Tibial nerve (tissue), 4 donors: ENCODE results near the gene DOK6. TPM values are rescaled to one million over a fixed set of nuclear protein-coding genes. Genes with fewer than 3 reads are reported as not detected.

Experiments used
- DNase-seq, 2 donors: peaks; one replicate each; pipeline ENCODE4 v3.0.0-alpha.2; 2019; ENCODE audit warnings: low spot score in 2 of 2
- H3K27ac ChIP-seq, 4 donors: fragments of 200-600 bp; sonication (generic) in 3 of 4; one replicate each; pipeline ENCODE4 v1.5.1; 2017 to 2019; ENCODE audit warnings: mild to moderate bottlenecking in 1 of 4
- H3K27me3 ChIP-seq, 2 donors: fragments of 200-600 bp; sonication (generic) in 1 of 2; one replicate each; pipeline versions ENCODE4 v1.5.1 to v1.6.0; 2017 to 2019
- H3K36me3 ChIP-seq, 3 donors: fragments of 200-600 bp; sonication (generic); one replicate each; pipeline ENCODE4 v1.5.1; 2018 to 2019
- H3K4me1 ChIP-seq, 4 donors: fragments of 200-600 bp; sonication (generic) in 3 of 4; one replicate each; pipeline ENCODE4 v1.5.1; 2017 to 2019
- H3K4me3 ChIP-seq, 4 donors: fragments of 200-600 bp; sonication (generic) in 3 of 4; one replicate each; pipeline ENCODE4 v1.5.1; 2017 to 2019; ENCODE audit warnings: mild to moderate bottlenecking in 1 of 4, moderate library complexity in 1 of 4
- H3K9me3 ChIP-seq, 4 donors: fragments of 200-600 bp; sonication (generic) in 3 of 4; one replicate each; pipeline ENCODE4 v1.5.1; 2017 to 2019
- CTCF ChIP-seq, 5 experiments: fragments of 200-600 bp in 3 of 5; fragments of 450-650 bp in 2 of 5; sonication (generic) in 3 of 5; IDR thresholded peaks; one replicate each; pipeline ENCODE4 v1.5.1; 2016 to 2019; ENCODE audit warnings: antibody characterized with exemption in 5 of 5, mild to moderate bottlenecking in 3 of 5, moderate library complexity in 2 of 5
- EP300 ChIP-seq, 2 donors: sonication (generic); formaldehyde crosslinking; IDR thresholded peaks; one replicate each; pipeline ENCODE4 v1.6.1; 2017; ENCODE audit warnings: antibody characterized with exemption in 2 of 2, mild to moderate bottlenecking in 1 of 2
- POLR2A ChIP-seq, 2 donors: fragments of 450-650 bp; IDR thresholded peaks; one replicate each; pipeline ENCODE4 v1.6.1; 2017; ENCODE audit warnings: antibody characterized with exemption in 2 of 2, mild to moderate bottlenecking in 2 of 2, moderate library complexity in 2 of 2
- WGBS, 2 donors: methylation state at CpG; one replicate each; pipeline ENCODE4 v1.1.5; 2018; 5-methylcytosine and 5-hydroxymethylcytosine counted together
- total RNA-seq, 4 donors: library from RNA; depleted of rRNA; stranded (reverse); fragments of >200 nt; gene quantifications; one replicate each; pipeline ENCODE4 v1.1.0, GENCODE V29; 2016

The DOK6 gene
- total RNA-seq, 4 donors from 2014 or later: 4.0 to 28.6 (median 6.1) TPM

DNA sequence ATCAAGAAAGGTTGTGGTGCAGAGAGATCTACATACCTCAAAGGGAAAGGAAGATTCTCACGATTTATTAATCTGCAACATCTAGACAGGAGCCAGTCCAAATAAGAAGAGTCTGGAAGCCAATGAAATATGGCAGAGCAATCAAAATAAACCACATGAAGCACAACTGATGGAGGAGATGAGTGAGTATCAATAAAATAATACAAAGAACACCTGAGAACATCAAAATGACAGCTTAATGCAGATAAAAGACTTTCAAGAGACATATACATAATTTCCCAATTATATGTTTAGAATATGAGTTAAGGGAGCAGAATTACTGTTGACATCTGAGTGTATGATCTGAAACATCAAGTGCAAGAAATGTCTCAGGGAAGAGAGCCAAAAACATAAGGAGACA lies 12.5 kb upstream of the DOK6 start:
- no peak for DNase-seq
- Histone ChIP-seq H3K36me3 (no peaks in the 10 kb centered on the region), H3K9me3 (no peaks in the 10 kb centered on the region), H3K4me1 (peaks cover 0 to 7% (median 0%) of the 10 kb centered on the region in 4 donors), H3K27ac (no peak overlapping the region), H3K4me3 (no peak overlapping the region), H3K27me3 (no peaks in the 10 kb centered on the region)
- TF ChIP-seq EP300 (IDR thresholded peaks at IDR 0.05) (no peak), POLR2A (IDR thresholded peaks at IDR 0.05) (no peak), CTCF (IDR thresholded peaks at IDR 0.05) (no peak)
- WGBS, 2 donors: 83 to 94% methylated on average over 1 of the region's 1 CpG

- DNase-seq: no peak
- Histone ChIP-seq H3K4me1 (peaks cover 0 to 11% (median 0%) of the 10 kb centered on the region in 4 donors), H3K9me3 (no peaks in the 10 kb centered on the region), H3K27me3 (peaks cover 0 to 6% of the 10 kb centered on the region in 2 donors), H3K27ac (no peak overlapping the region), H3K36me3 (no peaks in the 10 kb centered on the region), H3K4me3 (no peak overlapping the region)
- TF ChIP-seq EP300 (IDR thresholded peaks at IDR 0.05) (no peak), POLR2A (IDR thresholded peaks at IDR 0.05) (no peak), CTCF (IDR thresholded peaks at IDR 0.05) (no peak)
- 89 to 96% methylated on average over 7 of the region's 7 CpGs for WGBS, 2 donors
Observed at GRCh38 chr18:69397096-69397495, 3.6 kb upstream of the DOK6 start.

- Histone ChIP-seq H3K4me1 (peaks cover 0 to 19% (median 0%) of the 10 kb centered on the region in 4 donors), H3K27ac (peak overlapping the region in 3 of 4 donors; percentile 82 to 89 (median 88)), H3K4me3 (no peak overlapping the region), H3K9me3 (no peaks in the 10 kb centered on the region), H3K27me3 (peaks cover 0 to 6% of the 10 kb centered on the region in 2 donors), H3K36me3 (no peaks in the 10 kb centered on the region)
- 40 to 48% methylated on average over 3 of the region's 3 CpGs for whole genome bisulfite sequencing, 2 donors
- DNase-seq: no peak
- TF ChIP-seq CTCF (IDR thresholded peaks at IDR 0.05) (no peak), EP300 (IDR thresholded peaks at IDR 0.05) (no peak), POLR2A (IDR thresholded peaks at IDR 0.05) (no peak)
Observed at GRCh38 chr18:69399253-69399652, 1.4 kb upstream of the DOK6 start.

GRCh38 chr18:69400976-69401225 lies 213 bp downstream of the DOK6 start:
- Histone ChIP-seq H3K27me3 (peaks cover 0 to 6% of the 10 kb centered on the region in 2 donors), H3K36me3 (no peaks in the 10 kb centered on the region), H3K4me1 (peaks cover 0 to 19% (median 0%) of the 10 kb centered on the region in 4 donors), H3K9me3 (no peaks in the 10 kb centered on the region), H3K4me3 (peak overlapping the region; percentile 52 to 69 (median 60)), H3K27ac (peak overlapping the region; percentile 69 to 89 (median 85))
- TF ChIP-seq CTCF (IDR thresholded peaks at IDR 0.05) (no peak), POLR2A (IDR thresholded peaks at IDR 0.05) (no peak), EP300 (IDR thresholded peaks at IDR 0.05) (no peak)
- 0 to 1% methylated on average over 9 to 45 of the region's 47 CpGs for WGBS, 2 donors
- no peak for DNase-seq

GRCh38 chr18:69401226-69401971 lies 711 bp downstream of the DOK6 start:
- H3K4me3 ChIP-seq: peak overlapping the region; percentile 52 to 69 (median 60)
- WGBS, 2 donors: 1% methylated on average over 40 to 52 of the region's 66 CpGs
- no peak for DNase-seq
- peaks cover 0 to 19% (median 0%) of the 10 kb centered on the region in 4 donors for H3K4me1 ChIP-seq
- no peak for TF ChIP-seq EP300 (IDR thresholded peaks at IDR 0.05)
- no peak for TF ChIP-seq POLR2A (IDR thresholded peaks at IDR 0.05)
- no peak for TF ChIP-seq CTCF (IDR thresholded peaks at IDR 0.05)
- H3K27me3 ChIP-seq: peaks cover 0 to 6% of the 10 kb centered on the region in 2 donors
- H3K27ac ChIP-seq: peak overlapping the region; percentile 69 to 89 (median 85)
- no peaks in the 10 kb centered on the region for H3K9me3 ChIP-seq
- no peaks in the 10 kb centered on the region for H3K36me3 ChIP-seq
